ENCODE results near the gene RASL11A. TPM values are rescaled to one million over a fixed set of nuclear protein-coding genes. Genes with fewer than 3 reads are reported as not detected.

RASL11A gene
- total RNA-seq, 4 donors from 2014 or later: 18.7 to 37.7 (median 28.9) TPM

- no peaks in the 10 kb centered on the region for H3K4me1 ChIP-seq
- H3K27ac ChIP-seq: no peak overlapping the region
- intact Hi-C loops (cut with DNase I; ENCODE audit: low total_unique reads): no loop called here
- no peaks in the 10 kb centered on the region for H3K36me3 ChIP-seq
- no peak overlapping the region for H3K4me3 ChIP-seq
- in situ Hi-C loops (cut with MboI; ENCODE audit: low pct_ligation_motif_present in 1 of 4, low pct_unique_long_range_greater_than_20kb in 1 of 4, low sequenced_read_pairs in 3 of 4): no loop called here
- DNase-seq: no peak
- H3K9me3 ChIP-seq: no peaks in the 10 kb centered on the region
- H3K27me3 ChIP-seq: no peaks in the 10 kb centered on the region
- TF ChIP-seq CTCF (IDR thresholded peaks at IDR 0.05): no peak
- no peak for TF ChIP-seq EP300 (IDR thresholded peaks at IDR 0.05; ENCODE audit: low read depth)
- TF ChIP-seq POLR2A (IDR thresholded peaks at IDR 0.05): no peak
- TF ChIP-seq POLR2AphosphoS5 (IDR thresholded peaks at IDR 0.05): no peak
- WGBS, 2 donors (ENCODE audit: low coverage in 1 of 2): 85% methylated on average over 4 of the region's 4 CpGs; no CpG with 5 or more reads in 1 of the 2 donors
Measured at GRCh38 chr13:27280841-27281240, 10.2 kb downstream of the RASL11A start.

- intact Hi-C loops (cut with DNase I; ENCODE audit: low total_unique reads): no loop called here
- WGBS, 2 donors (ENCODE audit: low coverage in 1 of 2): 38 to 45% methylated on average over 1 of the region's 1 CpG
- DNase-seq: peak; percentile 31
Measured at GRCh38 chr13:27281420-27281819, 10.8 kb downstream of the RASL11A start.

GRCh38 chr13:27283906-27284493 is 13.4 kb downstream of the RASL11A start:
- TF ChIP-seq EP300 (IDR thresholded peaks at IDR 0.05; ENCODE audit: low read depth) (no peak), POLR2AphosphoS5 (IDR thresholded peaks at IDR 0.05) (no peak), POLR2A (IDR thresholded peaks at IDR 0.05) (no peak), CTCF (IDR thresholded peaks at IDR 0.05) (peak in 2 of 5 experiments; percentile 18 to 19)
- 91% methylated on average over 4 of the region's 4 CpGs; no CpG with 5 or more reads in 1 of the 2 donors for WGBS, 2 donors (ENCODE audit: low coverage in 1 of 2)
- no peak overlapping the region for H3K4me3 ChIP-seq
- H3K4me1 ChIP-seq: no peaks in the 10 kb centered on the region
- no peaks in the 10 kb centered on the region for H3K27me3 ChIP-seq
- H3K9me3 ChIP-seq: no peaks in the 10 kb centered on the region
- intact Hi-C loops (cut with DNase I; ENCODE audit: low total_unique reads): no loop called here
- H3K36me3 ChIP-seq: no peaks in the 10 kb centered on the region
- H3K27ac ChIP-seq: no peak overlapping the region
- DNase-seq: peak; percentile 21
- in situ Hi-C loops (cut with MboI; ENCODE audit: low pct_ligation_motif_present in 1 of 4, low pct_unique_long_range_greater_than_20kb in 1 of 4, low sequenced_read_pairs in 3 of 4): no loop called here

More at GRCh38 chr13:27281420-27281819, 10.8 kb downstream of the RASL11A start:
- Histone ChIP-seq H3K36me3 (no peaks in the 10 kb centered on the region), H3K27me3 (no peaks in the 10 kb centered on the region), H3K27ac (no peak overlapping the region), H3K4me3 (no peak overlapping the region), H3K4me1 (no peaks in the 10 kb centered on the region), H3K9me3 (no peaks in the 10 kb centered on the region)
- in situ Hi-C loops (cut with MboI; ENCODE audit: low pct_ligation_motif_present in 1 of 4, low pct_unique_long_range_greater_than_20kb in 1 of 4, low sequenced_read_pairs in 3 of 4): no loop called here
- no peak for TF ChIP-seq EP300 (IDR thresholded peaks at IDR 0.05; ENCODE audit: low read depth)
- no peak for TF ChIP-seq POLR2A (IDR thresholded peaks at IDR 0.05)
- no peak for TF ChIP-seq CTCF (IDR thresholded peaks at IDR 0.05)
- TF ChIP-seq POLR2AphosphoS5 (IDR thresholded peaks at IDR 0.05): no peak

- Histone ChIP-seq H3K36me3 (no peaks in the 10 kb centered on the region), H3K9me3 (no peaks in the 10 kb centered on the region), H3K4me3 (no peak overlapping the region), H3K27me3 (no peaks in the 10 kb centered on the region), H3K4me1 (no peaks in the 10 kb centered on the region), H3K27ac (no peak overlapping the region)
- WGBS, 2 donors (ENCODE audit: low coverage in 1 of 2): 91 to 100% methylated on average over 1 to 4 of the region's 4 CpGs
- TF ChIP-seq CTCF (IDR thresholded peaks at IDR 0.05) (no peak), POLR2A (IDR thresholded peaks at IDR 0.05) (no peak), POLR2AphosphoS5 (IDR thresholded peaks at IDR 0.05) (no peak), EP300 (IDR thresholded peaks at IDR 0.05; ENCODE audit: low read depth) (no peak)
- no peak for DNase-seq
- in situ Hi-C loops (cut with MboI; ENCODE audit: low pct_ligation_motif_present in 1 of 4, low pct_unique_long_range_greater_than_20kb in 1 of 4, low sequenced_read_pairs in 3 of 4): no loop called here
- intact Hi-C loops (cut with DNase I; ENCODE audit: low total_unique reads): no loop called here
Measured at GRCh38 chr13:27288392-27288791, 17.8 kb downstream of the RASL11A start.
